Limb (tissue), 2 donors: ENCODE data around the gene ADAMTSL4.

Experiments used
- DNase-seq, 2 donors: peaks; one replicate each; pipeline ENCODE4 v3.0.0-alpha.2; 2016; ENCODE audit errors: extremely low spot score in 2 of 2

The ADAMTSL4 gene

GRCh38 chr1:150548632-150549495, at the start of gene ADAMTSL4:
Gene ADAMTSL4 (plus strand): TSS chr1:150549408. CDS start chr1:150552289, 2,881 bp downstream.
- peak in 1 of 2 donors; percentile 84 for DNase-seq

- no peak for DNase-seq
Measured at GRCh38 chr1:150505431-150505830, 43.8 kb upstream of the ADAMTSL4 start.

- DNase-seq = no peak
Measured at GRCh38 chr1:150507912-150508864, 41.0 kb upstream of the ADAMTSL4 start, which contains the start of gene ECM1. Gene ECM1 (plus strand): TSS chr1:150508109. CDS start chr1:150508210, 101 bp downstream.

- no peak for DNase-seq
Measured at GRCh38 chr1:150508982-150509381, 40.2 kb upstream of the ADAMTSL4 start.

- DNase-seq = no peak
Measured at GRCh38 chr1:150511551-150511950, 37.7 kb upstream of the ADAMTSL4 start.

- DNase-seq = no peak
Measured at GRCh38 chr1:150511985-150512660, 37.1 kb upstream of the ADAMTSL4 start.

GRCh38 chr1:150512846-150513245, 36.4 kb upstream of the ADAMTSL4 start:
- no peak for DNase-seq

GRCh38 chr1:150513351-150513791, 35.8 kb upstream of the ADAMTSL4 start:
- DNase-seq = peak in 1 of 2 donors; percentile 25

- no peak for DNase-seq
Measured at GRCh38 chr1:150514260-150514659, 34.9 kb upstream of the ADAMTSL4 start.

GRCh38 chr1:150514913-150515327, 34.3 kb upstream of the ADAMTSL4 start:
- DNase-seq = no peak

- DNase-seq = peak; percentile 96 to 97
Measured at GRCh38 chr1:150515328-150516049, 33.7 kb upstream of the ADAMTSL4 start, which contains the start of gene FALEC. Gene FALEC (plus strand): TSS chr1:150515752.

GRCh38 chr1:150516050-150516591, 33.1 kb upstream of the ADAMTSL4 start:
- peak in 1 of 2 donors; percentile 50 for DNase-seq

GRCh38 chr1:150516616-150517015, 32.6 kb upstream of the ADAMTSL4 start:
- DNase-seq = no peak

- DNase-seq = no peak
Measured at GRCh38 chr1:150521196-150521968, 27.8 kb upstream of the ADAMTSL4 start.

- DNase-seq = no peak
Measured at GRCh38 chr1:150525348-150525747, 23.9 kb upstream of the ADAMTSL4 start.

GRCh38 chr1:150528196-150528595, 21.0 kb upstream of the ADAMTSL4 start:
- no peak for DNase-seq

GRCh38 chr1:150529017-150529416, 20.2 kb upstream of the ADAMTSL4 start:
- no peak for DNase-seq

GRCh38 chr1:150530491-150531159, 18.6 kb upstream of the ADAMTSL4 start:
- DNase-seq = no peak

- DNase-seq = no peak
Measured at GRCh38 chr1:150532860-150533259, 16.3 kb upstream of the ADAMTSL4 start.
